ENCODE measurements around the gene DHRS3.

DNA sequence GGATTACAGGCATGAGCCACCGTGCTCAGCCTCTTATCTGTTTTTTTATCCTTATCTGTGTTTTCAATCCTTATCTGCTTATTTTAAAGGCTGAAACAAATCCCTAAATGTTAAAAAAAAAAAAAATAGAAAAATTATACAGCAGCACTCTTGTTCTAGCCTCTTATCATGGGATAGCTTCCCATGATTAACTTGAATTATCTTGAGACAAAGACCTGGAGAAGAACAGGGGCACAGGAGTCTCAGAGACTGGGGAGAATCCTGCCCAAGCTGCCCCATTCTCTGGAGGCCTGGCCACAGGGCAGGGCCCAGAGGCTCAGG is 86.9 kb downstream of the DHRS3 start:
- TF ChIP-seq POLR2AphosphoS5 (IDR thresholded peaks at IDR 0.05; ENCODE audit: borderline replicate concordance, low read depth, low read length) (no peak), EZH2 (IDR thresholded peaks at IDR 0.05) (no peak), FOXP2 (optimal IDR thresholded peaks at IDR 0.05; ENCODE audit: control extremely low read depth, extremely low read length, insufficient read depth) (no peak)

Data from SK-N-MC (cell line).